ENCODE results near the gene CTSH.

CTSH gene, protein sequence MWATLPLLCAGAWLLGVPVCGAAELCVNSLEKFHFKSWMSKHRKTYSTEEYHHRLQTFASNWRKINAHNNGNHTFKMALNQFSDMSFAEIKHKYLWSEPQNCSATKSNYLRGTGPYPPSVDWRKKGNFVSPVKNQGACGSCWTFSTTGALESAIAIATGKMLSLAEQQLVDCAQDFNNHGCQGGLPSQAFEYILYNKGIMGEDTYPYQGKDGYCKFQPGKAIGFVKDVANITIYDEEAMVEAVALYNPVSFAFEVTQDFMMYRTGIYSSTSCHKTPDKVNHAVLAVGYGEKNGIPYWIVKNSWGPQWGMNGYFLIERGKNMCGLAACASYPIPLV

DNA sequence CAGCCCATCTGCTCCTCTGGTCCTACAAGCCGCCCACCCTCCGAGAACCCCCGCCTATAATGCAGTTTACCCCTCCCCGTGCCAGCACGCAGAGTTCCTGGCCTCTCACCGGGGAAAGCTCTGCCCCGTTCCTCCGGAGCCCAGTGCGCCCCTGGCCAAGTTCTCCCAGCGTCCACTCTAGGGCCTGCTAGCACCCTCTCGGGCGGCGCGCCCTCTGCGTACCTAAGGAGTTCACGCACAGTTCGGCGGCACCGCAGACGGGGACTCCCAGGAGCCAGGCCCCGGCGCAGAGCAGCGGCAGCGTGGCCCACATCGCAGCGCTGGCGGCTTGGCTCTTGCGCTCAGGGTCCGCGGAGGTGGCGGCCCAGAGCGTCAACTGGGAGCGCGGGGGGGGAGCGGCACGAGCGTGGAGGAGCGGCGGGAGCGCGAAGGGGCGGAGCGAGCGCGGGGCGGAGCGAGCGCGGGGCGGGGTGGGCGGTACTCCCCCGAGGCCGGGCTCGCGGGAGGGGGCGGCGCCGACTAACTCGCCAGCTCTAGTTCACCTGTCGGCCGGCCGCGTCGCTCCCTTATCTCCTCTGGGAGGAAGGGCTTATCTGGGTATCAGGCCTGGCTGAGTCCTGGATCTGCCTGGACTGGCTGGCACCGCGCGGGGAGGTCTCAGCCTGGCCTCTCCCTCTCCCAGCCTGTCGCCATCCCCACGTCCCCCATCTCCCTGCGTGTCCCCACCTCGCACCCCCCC, at the start of gene CTSH:
CTSH (minus strand) TSS at position 378 of the 739 bp plus-strand sequence; CDS start at position 313, 65 bp downstream.
- peak; percentile 75 for DNase-seq (ENCODE audit: low spot score)

DNA sequence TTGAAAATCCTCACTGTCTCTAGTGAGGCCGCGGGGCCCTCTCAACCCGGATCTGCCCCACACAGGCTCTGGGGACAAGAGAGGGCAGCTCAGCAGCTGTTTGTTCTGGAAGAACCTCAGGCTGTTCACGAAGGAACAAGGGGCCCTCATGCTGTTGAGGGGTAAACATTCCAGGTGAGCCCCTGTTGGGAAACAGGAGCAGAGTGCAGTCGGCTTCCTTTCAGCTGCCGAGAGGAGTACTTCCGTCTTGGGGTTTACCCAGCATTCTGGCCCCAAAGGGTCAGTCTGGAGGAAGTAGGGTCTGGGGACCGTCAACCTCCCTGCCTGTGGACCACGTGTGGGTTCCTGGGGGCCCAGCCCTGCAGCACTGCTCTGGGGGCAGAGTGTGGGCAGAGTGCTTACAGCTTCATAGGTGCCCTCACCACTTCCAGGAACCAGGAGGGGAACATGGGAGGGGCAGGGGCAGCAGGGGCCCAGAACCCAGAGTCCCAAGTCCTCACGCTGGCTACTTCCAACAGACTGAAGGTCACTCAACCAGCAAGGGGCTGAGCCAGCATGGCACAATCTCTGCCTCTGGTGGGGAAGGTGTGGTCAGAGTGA, 49.2 kb upstream of the CTSH start:
- DNase-seq (ENCODE audit: low spot score): no peak

DNA sequence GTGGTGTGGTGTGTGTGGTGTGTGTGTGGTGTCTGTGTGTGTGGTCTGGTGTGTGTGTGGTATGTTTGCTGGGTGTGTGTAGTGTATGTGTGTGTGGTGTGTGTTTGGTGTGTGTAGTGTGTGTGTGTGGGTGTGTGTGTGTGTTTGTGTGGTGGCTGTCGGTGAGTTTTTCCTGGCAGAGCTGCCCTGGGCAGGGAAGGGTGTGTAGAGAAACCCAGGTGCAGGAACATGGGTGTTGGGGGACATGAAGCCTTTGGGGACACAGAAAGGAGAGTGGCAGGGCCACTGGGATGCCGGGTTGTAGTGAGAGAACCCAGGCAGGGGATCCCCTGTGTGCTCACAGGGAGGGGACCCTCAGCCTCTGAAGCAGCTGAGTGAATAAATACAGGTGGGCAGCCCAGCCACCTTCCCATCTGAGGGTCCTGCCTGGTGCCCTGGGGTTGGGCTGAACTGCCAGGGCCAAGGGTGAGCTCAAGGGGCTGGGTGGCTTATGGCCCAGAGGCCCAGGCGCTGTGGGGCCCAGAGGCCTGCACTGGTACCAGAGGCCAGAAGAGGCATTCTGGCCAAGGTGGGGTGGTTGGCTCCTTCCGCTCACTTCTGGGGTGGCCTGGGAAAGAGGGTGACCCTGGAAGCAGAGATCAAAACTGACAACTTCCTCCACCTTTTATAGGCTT, 48.5 kb upstream of the CTSH start:
- DNase-seq (ENCODE audit: low spot score): no peak

DNA sequence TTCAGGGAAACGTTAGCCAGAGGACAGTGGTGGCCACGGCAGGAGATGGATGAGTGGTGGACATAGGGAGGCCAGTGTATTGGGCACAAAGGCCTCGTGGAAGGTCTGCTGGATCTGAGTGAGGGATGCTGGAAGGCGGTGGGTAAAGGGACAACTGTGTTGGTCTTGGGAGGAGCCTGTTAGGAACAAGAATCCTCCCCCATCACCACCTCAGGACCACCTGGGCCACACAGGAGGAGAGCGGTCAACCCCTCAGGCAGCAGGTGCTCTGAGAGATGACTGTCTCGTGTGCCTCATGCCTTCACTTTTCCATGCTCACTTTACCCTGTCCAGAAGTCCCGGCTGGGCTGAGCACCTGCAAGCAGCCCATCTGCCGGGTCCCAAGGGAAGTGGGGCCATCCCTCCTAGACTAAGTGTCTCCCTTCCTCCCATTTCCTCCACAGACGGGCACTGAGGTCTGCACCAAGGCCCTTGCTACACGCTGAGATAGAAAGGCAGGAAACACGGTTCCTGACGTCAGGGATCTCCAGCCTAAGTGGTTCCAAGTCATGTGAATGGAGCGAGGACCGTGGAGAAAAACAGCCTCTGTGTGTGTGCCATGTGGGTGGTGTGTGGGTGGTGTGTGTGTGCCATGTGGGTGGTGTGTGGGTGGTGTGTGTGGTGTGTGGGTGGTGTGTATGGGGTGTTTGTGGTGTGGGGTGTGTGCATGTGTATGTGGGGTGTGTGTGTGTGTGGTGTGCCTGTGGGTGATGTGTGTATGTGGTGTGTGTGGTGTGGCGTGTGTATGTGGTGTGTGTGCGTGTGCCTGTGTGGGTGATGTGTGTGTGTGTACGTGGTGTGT, 47.8 kb upstream of the CTSH start:
- no peak for DNase-seq (ENCODE audit: low spot score)

DNA sequence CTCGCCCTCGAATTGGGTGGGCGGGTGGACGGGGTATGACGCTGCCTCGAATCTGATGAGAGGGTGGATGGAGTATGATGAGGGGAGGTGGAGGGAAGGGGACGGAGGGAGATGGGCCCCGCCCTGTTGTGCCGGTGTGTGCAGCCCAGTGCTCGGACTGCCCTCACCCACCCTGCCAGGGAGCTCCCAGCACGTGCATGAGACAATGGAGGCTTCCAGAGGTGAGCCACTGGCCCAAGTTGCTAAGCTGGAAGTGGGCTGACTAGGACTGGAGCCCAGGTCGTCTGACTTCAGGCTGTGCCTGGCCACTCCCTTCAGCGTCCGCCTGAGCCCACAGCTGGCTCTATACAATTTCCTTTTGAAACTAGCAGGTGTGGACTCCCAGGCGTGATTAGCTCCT, 47.0 kb upstream of the CTSH start:
- DNase-seq (ENCODE audit: low spot score): no peak

DNA sequence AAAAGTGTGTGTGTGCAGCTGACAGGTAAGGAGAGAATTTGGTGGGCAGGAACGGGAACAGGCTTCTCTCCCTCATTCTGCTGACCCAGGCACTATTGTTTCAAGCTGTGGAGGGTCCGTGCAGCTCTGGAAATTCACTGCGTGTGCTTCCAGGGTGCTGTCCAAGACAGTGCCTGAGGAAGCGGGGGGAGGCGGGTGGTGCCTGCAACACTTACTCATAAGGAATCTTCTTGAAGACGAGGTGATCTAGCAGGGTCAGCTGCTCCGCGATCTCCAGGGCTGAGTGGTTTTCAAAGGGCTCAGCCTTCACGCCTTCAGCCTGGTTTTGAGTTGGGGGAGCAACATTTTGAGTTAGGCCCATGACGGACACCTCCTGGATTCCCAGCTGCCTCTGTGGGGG, 46.6 kb upstream of the CTSH start:
- DNase-seq (ENCODE audit: low spot score): no peak

DNA sequence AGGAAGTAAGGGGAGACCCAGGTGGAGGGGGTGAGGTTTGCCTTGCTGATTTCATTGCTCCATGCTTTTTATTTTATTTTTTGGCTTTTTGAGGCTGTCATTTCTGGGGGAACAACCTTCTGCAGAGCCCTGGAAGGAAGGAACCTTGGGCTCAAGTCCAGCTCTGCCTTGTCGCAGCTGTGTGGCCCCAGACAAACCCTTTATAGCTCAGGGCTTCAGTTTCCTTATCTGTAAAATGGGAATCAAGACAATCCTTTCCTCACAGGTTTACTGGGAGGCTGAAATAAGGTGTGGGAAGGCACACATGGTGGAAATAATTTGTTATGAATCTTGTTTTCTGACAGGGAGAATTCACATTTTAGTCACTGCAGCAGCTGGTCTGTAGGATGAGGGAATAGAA, 45.4 kb upstream of the CTSH start:
- no peak for DNase-seq (ENCODE audit: low spot score)

DNA sequence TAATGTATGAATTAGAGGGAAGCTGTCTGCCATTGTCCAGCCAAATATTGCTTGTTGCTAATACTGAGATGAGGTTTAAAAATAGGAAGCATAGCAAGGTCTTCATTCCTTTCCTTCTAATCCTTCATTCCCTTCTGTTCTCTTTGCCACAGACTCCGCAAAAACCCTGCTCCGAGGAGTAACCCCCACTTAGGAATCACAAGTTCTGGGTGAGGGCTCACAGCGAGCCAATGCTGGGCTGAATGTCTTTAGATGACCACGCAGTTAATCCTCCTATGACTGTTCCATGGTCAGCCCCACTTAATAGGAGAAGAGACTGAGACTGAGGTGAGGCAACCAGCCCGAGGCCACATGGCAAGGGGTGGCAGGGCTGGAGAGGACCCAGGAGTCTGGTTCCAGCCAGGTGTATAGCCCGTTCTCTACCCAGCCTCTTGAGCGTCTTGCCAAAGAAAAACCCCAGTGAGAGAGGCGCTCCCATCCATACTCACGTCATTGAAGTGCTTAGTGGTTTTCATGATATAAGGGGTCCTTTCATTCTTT, 44.9 kb upstream of the CTSH start:
- DNase-seq (ENCODE audit: low spot score): no peak

DNA sequence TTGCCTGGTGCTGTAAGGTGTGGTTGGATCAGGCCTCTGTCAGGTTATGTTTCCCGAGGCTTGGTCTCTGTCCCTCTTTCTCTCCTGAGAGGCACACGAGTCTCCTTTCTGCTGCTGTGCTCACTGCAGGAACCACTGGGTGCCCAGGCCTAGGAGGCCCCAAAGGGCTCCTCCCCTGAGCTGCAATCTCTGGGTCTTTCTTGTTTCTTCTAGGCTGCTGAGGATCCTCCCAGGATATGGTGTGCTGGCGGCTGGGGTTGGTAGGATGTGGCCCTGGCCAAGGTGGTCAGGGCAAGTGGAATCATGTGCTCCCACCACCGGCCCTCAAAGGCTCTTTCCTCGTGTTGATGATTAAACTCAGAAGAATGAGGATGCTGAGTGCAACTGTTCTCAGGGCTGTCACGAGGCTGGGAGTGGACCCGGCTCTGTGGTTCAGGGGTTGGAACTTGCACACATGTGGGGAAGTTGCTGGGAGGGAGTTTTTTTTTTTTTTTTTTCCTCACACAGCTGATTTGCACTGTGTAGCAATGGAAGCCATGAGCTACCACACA, 43.6 kb upstream of the CTSH start:
- peak; percentile 96 for DNase-seq (ENCODE audit: low spot score)

DNA sequence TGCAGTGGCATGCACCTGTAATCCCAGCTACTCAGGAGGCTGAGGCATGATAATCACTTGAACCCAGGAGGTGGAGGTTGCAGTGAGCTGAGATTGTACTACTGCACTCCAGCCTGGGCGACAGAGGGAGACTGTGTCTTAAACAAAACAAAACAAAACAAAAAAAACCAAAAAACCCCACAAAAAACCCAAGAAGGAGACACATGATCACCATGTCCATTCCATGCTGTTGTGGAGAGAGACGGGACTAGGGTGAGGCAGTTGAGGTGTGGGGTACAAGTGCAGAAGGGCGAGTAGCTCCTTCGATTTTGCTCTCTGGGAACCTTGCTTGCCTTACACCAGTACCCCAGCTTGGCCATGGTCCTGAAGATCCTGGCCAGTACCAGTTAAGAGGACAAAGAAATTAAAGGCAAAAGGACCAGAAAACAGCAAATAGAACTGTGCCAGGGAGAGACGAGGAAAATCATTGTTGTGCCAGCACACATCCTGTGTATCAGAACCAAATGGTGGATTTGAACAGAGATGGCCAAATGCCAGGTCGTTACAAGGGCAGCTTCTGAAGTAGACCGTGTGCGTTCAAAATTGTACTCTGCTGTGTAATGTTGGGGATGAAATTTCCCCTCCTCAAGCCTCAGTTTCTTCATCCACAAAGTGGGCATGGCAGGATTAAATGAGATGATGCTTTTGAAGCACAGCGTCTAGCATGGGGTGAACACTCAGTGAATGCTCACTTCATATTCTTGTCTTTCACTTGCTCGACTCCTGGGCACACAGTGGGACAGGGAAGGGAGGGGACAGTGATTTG, 42.9 kb upstream of the CTSH start:
- DNase-seq (ENCODE audit: low spot score): no peak

DNA sequence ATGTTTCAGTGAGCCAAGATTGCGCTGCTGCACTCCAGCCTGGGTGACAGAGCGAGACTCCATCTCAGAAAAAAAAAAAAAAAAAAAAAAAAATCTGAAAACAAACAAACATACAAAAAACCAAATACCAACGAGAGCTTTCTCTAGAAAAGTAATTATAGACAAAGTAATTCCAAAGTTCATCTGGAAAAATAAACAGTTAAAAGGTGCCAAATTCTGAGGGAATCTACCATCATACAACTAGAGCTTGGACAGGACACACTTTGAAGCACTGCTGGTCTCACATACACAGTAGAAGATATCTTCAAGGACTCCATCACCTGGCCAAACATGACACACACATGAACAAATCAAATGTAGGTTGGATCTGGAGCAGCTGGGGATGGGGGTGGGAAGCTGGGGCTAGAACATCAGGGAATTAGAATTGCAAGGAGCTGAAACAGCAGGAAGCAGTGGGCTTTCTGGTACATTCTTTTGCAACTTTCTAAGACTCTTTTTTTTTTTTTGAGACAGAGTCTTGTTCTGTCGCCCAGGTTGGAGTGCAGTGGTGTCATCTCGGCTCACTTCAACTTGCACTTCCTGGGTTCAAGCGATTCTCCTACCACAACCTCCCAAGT, 41.1 kb upstream of the CTSH start:
- DNase-seq (ENCODE audit: low spot score): no peak

DNA sequence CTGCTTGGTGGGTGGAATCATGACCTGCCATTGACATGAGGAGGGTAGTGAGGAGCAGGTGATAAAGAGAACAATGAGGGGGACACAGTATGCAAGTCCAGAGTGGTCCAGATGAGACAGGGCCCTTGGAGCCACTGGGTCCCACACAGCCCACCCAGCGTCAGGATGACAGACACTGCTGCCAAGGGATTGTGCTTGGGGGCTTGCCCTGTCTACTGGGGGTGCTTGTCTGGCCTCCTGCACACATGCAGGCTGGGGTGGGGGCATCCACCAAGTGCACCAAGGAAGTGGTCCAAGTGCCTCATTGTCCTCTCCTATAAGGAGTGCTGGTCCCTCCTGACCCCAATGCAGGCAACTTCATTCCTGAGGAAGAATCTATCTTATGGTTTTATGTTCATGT, 39.2 kb upstream of the CTSH start:
- DNase-seq (ENCODE audit: low spot score): no peak

DNA sequence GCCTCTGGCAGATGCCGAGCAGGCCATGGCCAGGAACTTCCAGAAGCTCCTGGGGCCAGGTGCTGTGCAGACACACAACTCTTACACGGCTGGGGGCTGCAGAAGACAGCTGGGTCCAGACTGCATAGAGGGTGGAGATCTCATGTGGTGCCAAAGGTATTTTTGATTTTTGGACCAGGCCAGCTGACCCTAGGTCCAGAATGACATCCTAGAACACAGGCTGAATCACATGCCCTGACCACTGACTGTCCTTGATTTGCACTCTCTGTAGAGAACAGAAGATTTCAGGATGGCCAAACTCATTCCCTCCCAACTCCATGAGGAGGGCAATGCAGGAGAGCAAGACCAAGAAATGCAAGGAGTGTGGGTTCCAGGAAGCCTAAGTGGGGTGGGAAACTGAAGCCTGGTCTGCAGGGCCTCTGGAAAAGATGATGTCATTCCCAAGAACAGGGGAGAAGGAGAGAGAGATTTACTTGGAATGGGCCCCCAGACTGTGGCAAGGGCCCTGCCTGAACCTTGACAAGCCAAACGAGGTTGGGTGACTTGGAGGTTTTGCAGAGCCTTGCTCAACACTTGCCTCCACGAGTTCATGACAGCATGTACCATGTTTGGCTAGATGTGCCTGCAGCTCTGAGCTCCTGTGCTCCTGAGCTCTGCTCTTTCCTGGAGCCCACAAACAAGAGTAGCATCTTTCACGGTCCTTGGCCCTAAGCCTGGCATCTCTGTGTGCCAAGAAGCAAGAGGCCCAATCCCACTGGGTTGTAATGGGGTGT, 38.5 kb upstream of the CTSH start:
- DNase-seq (ENCODE audit: low spot score): no peak

DNA sequence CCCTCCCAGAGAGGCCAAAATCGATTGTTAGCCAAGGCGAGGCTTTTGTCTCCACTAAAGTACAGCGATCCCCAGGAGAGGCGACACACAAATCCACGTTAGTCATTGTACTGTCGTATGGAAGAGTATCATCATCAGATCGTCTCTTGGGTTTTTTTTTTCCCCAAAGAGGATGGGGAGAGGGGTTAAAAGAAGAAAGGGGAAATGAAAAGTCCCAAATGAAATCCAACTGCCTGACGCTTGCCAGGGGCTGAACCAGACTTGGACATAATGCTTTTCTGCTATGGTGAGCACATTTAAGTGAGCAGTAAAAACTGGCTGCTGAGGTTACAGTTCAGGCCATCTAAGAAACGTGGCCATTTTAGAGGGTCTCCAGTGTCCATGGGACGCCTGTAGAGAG, 37.9 kb upstream of the CTSH start:
- DNase-seq (ENCODE audit: low spot score): no peak

DNA sequence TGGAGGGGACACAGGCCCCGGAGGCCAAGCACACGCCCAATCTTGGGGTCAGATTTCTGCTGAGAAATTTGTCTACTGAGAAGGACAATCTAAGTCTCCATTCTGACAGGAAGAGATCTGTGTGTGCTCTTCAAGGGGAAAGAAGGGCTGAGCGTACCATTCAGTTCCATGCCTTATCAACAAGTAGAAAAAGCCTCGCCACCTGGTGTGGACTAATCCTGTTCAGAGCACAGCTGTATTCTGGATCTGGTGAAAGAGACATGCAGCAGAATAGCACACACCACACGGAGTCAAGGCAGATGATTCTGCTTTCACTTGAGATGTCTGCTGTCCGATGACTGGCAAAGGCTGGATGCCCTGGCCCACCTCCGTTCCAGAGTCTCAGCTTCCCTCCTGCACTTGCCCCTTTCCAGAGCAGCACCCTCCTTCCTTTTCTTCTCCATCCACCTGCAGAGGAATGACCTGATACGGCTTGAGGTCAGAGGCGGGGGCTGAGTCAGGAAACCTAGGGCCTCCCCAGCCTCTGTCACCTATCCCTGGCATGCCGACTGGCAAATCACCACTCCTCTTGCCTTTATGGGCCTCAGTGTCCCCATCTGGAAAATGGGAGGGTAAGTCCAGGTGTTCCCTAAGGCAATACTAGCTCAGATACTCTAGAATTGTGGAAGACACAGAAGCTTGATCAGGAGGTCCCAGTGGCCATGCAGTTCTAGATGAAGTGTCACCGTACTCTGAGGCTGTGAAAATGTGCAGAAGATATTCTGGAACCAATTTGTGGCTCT, 36.9 kb upstream of the CTSH start:
- DNase-seq (ENCODE audit: low spot score): no peak

DNA sequence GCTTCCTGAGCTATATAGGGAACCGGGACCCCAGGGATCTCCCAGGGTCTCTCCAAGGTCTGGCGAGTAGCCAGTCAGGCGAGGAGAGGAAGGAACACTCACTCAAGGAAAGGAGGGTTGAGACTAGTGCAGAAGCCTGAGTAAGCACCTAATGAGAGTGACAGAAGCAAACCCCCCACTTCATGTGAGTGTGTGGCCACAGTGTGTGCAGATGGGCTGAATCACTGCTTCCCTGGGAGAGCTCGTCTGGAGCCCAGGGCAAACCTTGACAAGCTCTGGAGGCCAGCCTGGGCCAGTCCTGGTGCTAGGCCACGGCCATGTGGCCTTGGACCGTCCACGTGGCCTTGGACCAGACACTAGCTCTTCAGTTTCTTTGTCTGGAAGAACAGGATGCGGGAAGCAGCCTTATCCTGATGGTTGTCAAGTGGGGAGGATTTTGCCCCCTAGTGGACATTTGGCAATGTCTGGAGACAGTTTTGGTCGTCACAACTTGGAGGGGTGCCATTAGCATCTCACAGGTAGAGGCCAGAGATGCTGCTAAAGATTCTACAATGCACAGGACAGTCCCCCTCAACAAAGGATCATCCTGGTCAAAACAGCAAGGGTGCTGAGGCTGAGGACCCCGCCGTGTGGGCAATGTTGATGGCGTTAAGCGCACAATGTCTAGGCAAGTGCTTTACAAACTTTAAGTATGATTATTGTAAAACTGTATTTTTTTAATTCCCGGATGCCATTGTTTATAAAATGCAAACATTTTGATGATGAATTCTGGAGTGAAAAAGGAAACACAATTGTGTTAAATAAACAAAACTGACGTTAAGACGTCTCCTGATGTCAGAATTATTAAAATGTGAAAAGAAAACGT, 34.8 kb upstream of the CTSH start:
- DNase-seq (ENCODE audit: low spot score): peak; percentile 62

DNA sequence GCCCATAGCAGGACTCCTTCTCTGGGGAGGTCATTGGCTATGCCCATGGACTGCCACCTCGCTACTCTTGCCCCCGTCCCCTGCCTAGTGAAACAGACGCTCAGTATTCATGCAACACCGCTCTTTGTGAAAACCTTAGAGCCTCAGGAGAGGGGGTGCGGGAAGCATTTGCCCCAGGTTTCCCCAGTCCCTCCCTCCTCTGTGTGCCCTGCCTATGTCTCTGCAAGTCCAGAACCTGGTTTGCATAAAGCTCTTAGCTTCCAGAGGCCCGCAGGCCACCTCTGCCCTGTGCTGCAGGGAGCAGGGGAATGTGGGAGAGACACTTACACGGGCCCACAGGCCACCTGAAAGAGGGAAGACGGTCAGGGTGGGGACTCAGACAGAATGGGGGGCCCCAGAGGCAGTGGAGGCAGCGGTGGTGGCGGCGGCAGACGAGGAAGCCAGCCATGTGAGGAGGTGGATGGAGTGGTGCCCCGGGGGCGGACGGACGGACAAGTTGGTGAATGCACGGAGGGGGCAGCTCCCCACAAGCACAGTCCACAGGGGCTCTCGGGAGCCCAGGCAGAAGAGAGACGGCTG, 33.8 kb upstream of the CTSH start:
- no peak for DNase-seq (ENCODE audit: low spot score)
